COR-L47 (cell line): Measurements from ENCODE around the gene NPC1L1.
A peak's percentile ranks its signal among the peaks of the same experiment; 100 is the strongest.

Experiments used
- DNase-seq: peaks from one replicate; lab custom pipeline; 2025; lab: John Stamatoyannopoulos, UW

The NPC1L1 gene

GRCh38 chr7:44541028-44541869 is at the start of gene NPC1L1:
Gene NPC1L1, minus strand, starts transcription at chr7:44541330. Its CDS starts 71 bp downstream, at chr7:44541259.
- DNase-seq = no peak

- DNase-seq = no peak
Observed at GRCh38 chr7:44590910-44591309, 49.8 kb upstream of the NPC1L1 start.

GRCh38 chr7:44587843-44588711 is 46.9 kb upstream of the NPC1L1 start:
- DNase-seq = peak; percentile 56

GRCh38 chr7:44583146-44583865 is 42.2 kb upstream of the NPC1L1 start:
- no peak for DNase-seq

- peak; percentile 99 for DNase-seq
Observed at GRCh38 chr7:44581879-44582603, 40.9 kb upstream of the NPC1L1 start, which contains the start of gene TMED4. Gene TMED4, minus strand, starts transcription at chr7:44582231. Its CDS starts 25 bp downstream, at chr7:44582206.

- DNase-seq = no peak
Observed at GRCh38 chr7:44580945-44581878, 40.1 kb upstream of the NPC1L1 start.

GRCh38 chr7:44576228-44576627 is 35.1 kb upstream of the NPC1L1 start:
- no peak for DNase-seq

GRCh38 chr7:44575054-44575453 is 33.9 kb upstream of the NPC1L1 start:
- no peak for DNase-seq

GRCh38 chr7:44574287-44574872 is 33.2 kb upstream of the NPC1L1 start:
- no peak for DNase-seq

GRCh38 chr7:44573464-44574286 is 32.5 kb upstream of the NPC1L1 start, which contains the start of gene DDX56:
Gene DDX56, minus strand, starts transcription at chr7:44573908. Its CDS starts 13 bp downstream, at chr7:44573895.
- peak; percentile 96 for DNase-seq

- DNase-seq = no peak
Observed at GRCh38 chr7:44572771-44573170, 31.6 kb upstream of the NPC1L1 start.

- DNase-seq = no peak
Observed at GRCh38 chr7:44569959-44570358, 28.8 kb upstream of the NPC1L1 start.

GRCh38 chr7:44568771-44569560 is 27.8 kb upstream of the NPC1L1 start:
- no peak for DNase-seq

GRCh38 chr7:44567884-44568283 is 26.8 kb upstream of the NPC1L1 start:
- DNase-seq = no peak

- no peak for DNase-seq
Observed at GRCh38 chr7:44566680-44567079, 25.6 kb upstream of the NPC1L1 start.

- DNase-seq = no peak
Observed at GRCh38 chr7:44565795-44566559, 24.8 kb upstream of the NPC1L1 start.

- DNase-seq = peak; percentile 20
Observed at GRCh38 chr7:44565097-44565794, 24.1 kb upstream of the NPC1L1 start.
